Activated CD4-positive, alpha-beta T cell treated with anti-CD3 and anti-CD28 coated beads, Interleukin-2, amount 10 ng/mL, durations not matched to agents 7 days and 5 days (primary cell): Measurements from ENCODE around the gene CDH26. TPM values are rescaled to one million over a fixed set of nuclear protein-coding genes. Genes with fewer than 3 reads are reported as not detected.

Experiments
- CTCF ChIA-PET: fragments of 350-600 bp; sonication (Branson Sonifier 250); formaldehyde crosslinking; loops from one replicate; lab custom pipeline; 2021; ENCODE audit warnings: antibody characterized with exemption; lab: Charles Lee
- POLR2A ChIA-PET: fragments of 350-600 bp; sonication (Branson Sonifier 250); formaldehyde crosslinking; loops from one replicate; lab custom pipeline; 2021; ENCODE audit warnings: antibody characterized with exemption; lab: Charles Lee
- DNase-seq: peaks from one replicate; pipeline ENCODE4 v3.0.0-alpha.2; 2020
- H3K27ac Mint-ChIP-seq: one replicate; pipeline ENCODE4 v1.8.0; 2021; ENCODE audit warnings: mild to moderate bottlenecking, moderate library complexity, mixed read lengths
- H3K27me3 Mint-ChIP-seq: one replicate; pipeline ENCODE4 v1.8.0; 2021; ENCODE audit warnings: mixed read lengths
- H3K36me3 Mint-ChIP-seq: one replicate; pipeline ENCODE4 v1.8.0; 2021; ENCODE audit warnings: low read depth, mixed read lengths
- H3K4me1 Mint-ChIP-seq: one replicate; pipeline ENCODE4 v1.8.0; 2021; ENCODE audit warnings: mixed read lengths
- H3K4me3 Mint-ChIP-seq: one replicate; pipeline ENCODE4 v1.8.0; 2021; ENCODE audit warnings: mild to moderate bottlenecking, moderate library complexity, mixed read lengths
- H3K9me3 Mint-ChIP-seq: one replicate; pipeline ENCODE4 v1.8.0; 2021; ENCODE audit warnings: mixed read lengths
- total RNA-seq, 2 experiments: library from RNA; stranded (reverse); gene quantifications; one replicate each; pipeline ENCODE4 v1.2.3, GENCODE V29; 2021

Gene CDH26
- total RNA-seq, 2 experiments from 2014 or later, result 0.40 to 0.47 TPM

DNA sequence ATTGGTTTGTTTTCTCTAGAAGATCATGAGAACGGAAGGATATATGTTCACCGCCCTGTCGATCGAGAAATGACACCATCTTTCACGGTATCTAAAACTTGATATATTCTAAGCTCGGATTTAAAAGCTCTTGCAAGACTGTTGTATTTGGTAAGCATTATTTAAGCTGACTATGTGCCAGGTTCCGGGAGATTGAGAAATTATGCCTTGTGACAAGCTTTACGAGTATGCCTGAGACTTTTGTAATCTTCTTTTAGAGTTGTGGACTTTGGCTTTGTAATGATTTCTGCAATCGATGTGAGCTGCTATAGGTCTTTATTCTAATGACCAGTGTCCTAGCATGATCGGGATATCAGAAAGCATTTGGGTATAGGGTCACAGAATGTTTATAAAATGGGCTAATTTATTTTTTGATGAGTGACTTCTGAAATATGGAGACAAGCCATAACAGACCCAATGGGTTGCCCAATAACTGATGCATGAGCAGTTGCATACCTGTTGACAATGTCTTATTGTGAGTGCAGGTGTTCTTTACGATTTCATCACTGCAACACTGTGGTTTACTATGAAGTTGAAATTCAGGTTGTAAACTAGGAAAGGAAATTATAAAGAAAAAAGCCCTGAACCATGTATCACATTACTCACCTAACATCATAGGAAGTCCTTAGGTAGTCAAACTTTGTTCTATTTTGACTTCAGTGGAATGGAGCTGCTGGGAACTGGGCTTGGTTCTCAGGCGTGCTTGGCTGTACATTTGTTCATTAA is 14.0 kb downstream of the CDH26 start:
- no peaks in the 10 kb centered on the region for H3K27me3 Mint-ChIP-seq
- DNase-seq, result no peak
- ChIA-PET CTCF (no interaction called here), POLR2A (no interaction called here)
- H3K4me3 Mint-ChIP-seq, result no peak overlapping the region
- H3K4me1 Mint-ChIP-seq, result no peaks in the 10 kb centered on the region
- no peaks in the 10 kb centered on the region for H3K36me3 Mint-ChIP-seq
- H3K27ac Mint-ChIP-seq, result no peak overlapping the region
- no peaks in the 10 kb centered on the region for H3K9me3 Mint-ChIP-seq

DNA sequence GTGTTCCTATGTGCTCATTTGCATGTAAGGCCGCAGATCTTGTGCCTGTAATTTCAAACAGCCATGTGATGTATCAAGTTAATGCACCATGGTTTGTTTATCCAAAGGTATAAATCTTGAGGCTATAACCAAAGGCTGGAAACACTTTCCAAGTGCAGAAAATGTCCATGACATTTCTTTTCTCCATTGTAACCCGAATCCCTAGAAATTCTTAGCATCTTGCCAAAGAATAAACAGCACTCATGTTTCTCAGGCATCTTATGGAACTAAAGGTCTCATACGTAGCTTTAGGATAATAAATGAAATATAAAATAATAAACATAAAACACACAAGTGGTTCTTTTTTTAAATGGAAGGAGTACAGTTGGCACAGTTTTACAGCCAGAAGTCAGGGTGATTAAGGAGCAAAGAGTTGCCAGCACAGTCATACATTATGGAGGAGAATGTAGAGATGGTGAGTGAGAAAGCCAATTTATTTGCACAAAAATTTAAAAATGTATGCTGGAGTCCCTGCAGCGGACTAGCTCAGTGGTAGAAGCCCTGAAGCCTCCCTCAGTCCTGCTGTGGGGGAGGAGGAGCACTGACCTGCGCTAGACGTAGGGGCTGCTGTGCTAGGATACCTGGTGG is 18.0 kb downstream of the CDH26 start:
- Mint-ChIP-seq H3K9me3 (no peaks in the 10 kb centered on the region), H3K36me3 (no peaks in the 10 kb centered on the region), H3K4me3 (no peak overlapping the region), H3K27ac (no peak overlapping the region), H3K27me3 (no peaks in the 10 kb centered on the region), H3K4me1 (no peaks in the 10 kb centered on the region)
- ChIA-PET POLR2A (no interaction called here), CTCF (no interaction called here)
- DNase-seq, result no peak

DNA sequence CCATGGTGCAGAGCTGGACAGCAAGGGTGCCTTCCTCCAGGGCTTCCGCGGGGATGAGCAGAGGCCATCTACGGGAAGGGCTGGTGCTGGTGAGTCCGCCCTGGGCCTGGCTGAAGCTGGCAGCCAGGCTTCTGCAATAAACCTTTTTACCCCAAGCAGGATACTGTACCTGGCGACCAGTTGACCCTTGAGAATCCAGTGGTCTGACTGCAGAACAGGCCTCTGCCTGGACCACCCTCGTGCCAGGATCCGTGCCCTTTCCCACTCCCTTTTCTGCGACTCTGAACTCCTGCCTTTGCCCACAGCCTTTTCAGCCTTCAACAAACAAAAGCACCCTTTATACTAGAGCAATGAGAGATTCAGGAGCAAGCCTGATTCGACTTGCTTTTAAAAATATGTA is 18.9 kb downstream of the CDH26 start:
- Mint-ChIP-seq H3K27ac (no peak overlapping the region), H3K36me3 (no peaks in the 10 kb centered on the region), H3K4me1 (no peaks in the 10 kb centered on the region), H3K9me3 (no peaks in the 10 kb centered on the region), H3K4me3 (no peak overlapping the region), H3K27me3 (no peaks in the 10 kb centered on the region)
- DNase-seq, result no peak
- ChIA-PET CTCF (no interaction called here), POLR2A (no interaction called here)

DNA sequence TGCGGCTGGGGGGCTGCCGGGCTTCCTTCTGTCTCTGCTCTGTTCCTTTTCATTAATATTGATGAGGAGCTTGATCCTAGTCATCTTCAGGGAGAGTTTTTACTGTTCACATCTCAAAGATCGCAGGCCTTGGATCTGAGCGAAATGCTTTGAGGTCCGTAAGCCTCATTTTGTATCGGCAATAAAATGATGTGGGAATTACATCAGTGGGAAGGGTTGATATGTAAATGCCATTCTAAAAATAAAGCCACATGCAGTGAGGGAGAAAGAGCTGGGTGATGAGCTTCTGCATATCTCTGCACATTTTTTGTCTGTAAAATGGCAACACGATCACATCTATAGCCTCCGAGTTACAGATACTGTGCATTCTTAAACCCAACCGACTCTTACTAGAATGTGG is 24.9 kb downstream of the CDH26 start:
- no peak overlapping the region for H3K27ac Mint-ChIP-seq
- no peaks in the 10 kb centered on the region for H3K4me1 Mint-ChIP-seq
- ChIA-PET POLR2A (no interaction called here), CTCF (no interaction called here)
- no peak overlapping the region for H3K4me3 Mint-ChIP-seq
- H3K9me3 Mint-ChIP-seq, result no peaks in the 10 kb centered on the region
- no peaks in the 10 kb centered on the region for H3K27me3 Mint-ChIP-seq
- H3K36me3 Mint-ChIP-seq, result no peaks in the 10 kb centered on the region
- no peak for DNase-seq

DNA sequence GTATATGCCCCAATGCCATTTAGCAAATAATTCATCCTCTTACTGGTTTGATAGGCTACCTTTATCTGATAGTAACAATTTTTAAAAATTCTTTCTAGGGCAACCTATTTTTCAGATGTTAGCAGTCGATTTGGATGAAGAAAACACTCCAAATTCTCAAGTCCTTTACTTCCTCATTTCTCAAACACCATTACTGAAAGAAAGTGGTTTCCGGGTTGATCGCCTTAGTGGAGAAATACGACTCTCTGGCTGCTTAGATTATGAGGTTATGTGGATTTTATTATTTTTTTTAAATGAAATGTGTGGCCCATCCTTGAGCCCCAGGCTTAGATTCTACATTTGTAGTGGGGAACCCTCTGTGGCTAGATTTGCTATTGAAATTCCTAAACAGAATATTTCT is 26.3 kb downstream of the CDH26 start:
- Mint-ChIP-seq H3K27me3 (no peaks in the 10 kb centered on the region), H3K9me3 (no peaks in the 10 kb centered on the region), H3K27ac (no peak overlapping the region), H3K36me3 (no peaks in the 10 kb centered on the region), H3K4me1 (no peaks in the 10 kb centered on the region), H3K4me3 (no peak overlapping the region)
- POLR2A ChIA-PET, result no interaction called here
- CTCF ChIA-PET, result no interaction called here
- DNase-seq, result no peak

DNA sequence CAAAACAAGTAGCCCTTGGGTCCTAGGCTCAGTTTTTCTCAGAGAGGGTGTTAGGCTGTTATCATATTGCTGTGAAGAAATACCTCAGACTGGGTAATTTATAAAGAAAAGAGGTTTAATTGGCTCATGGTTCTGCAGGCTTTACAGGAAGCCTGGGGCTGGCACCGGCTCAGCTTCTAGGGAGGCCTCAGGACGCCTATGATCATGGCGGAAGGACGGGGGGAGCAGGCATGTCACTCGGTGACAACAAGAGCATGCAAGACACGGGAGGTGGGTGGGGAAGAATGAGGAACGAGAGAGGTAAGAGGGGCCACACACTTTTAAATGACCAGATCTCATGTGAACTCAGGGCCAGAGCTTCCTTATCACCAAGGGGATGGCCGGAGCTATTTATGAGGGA is 26.9 kb downstream of the CDH26 start:
- DNase-seq, result no peak
- ChIA-PET CTCF (no interaction called here), POLR2A (no interaction called here)
- H3K36me3 Mint-ChIP-seq, result no peaks in the 10 kb centered on the region
- no peaks in the 10 kb centered on the region for H3K4me1 Mint-ChIP-seq
- H3K27me3 Mint-ChIP-seq, result no peaks in the 10 kb centered on the region
- no peak overlapping the region for H3K27ac Mint-ChIP-seq
- H3K9me3 Mint-ChIP-seq, result no peaks in the 10 kb centered on the region
- H3K4me3 Mint-ChIP-seq, result no peak overlapping the region

DNA sequence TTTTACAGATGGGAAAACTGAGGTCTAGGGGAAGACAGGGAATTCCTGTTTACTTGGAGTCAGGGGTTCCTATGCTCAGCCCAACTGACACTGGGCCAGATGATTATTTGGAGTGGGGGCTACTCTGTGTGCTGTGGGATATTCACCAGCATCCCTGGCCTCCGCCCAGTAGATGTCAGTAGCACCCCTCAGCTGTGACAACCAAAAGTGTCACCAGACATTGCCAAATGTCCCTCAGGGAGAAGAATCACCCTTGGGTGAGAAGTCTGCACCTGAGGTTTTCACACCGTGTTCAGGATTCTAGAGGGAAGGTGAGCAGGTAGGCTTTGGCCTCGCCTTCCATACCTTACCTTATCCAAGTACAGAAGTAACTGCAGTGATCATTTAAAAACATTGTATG is 27.6 kb downstream of the CDH26 start:
- Mint-ChIP-seq H3K4me3 (no peak overlapping the region), H3K36me3 (no peaks in the 10 kb centered on the region), H3K4me1 (no peaks in the 10 kb centered on the region), H3K9me3 (no peaks in the 10 kb centered on the region), H3K27me3 (no peaks in the 10 kb centered on the region), H3K27ac (no peak overlapping the region)
- CTCF ChIA-PET, result no interaction called here
- peak; percentile 12 for DNase-seq
- POLR2A ChIA-PET, result no interaction called here

DNA sequence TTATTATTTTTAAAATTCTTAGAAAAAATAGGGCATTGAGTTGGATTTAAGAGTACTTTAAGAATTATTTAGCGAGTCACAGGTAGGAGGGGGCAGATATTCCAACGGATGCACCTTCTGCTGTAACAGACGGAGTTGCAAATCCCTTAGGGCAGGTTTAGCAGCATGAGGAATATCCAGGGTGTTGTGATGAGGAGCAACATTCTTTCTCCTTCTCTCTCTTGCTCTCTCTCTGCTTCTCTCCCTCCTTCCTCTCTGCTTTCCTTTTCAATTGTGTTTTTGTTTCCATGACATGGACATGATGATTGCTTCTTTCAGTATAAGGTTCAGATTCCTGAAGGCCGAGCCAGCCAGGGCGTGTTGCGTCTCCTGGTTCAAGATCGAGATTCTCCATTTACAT is 28.9 kb downstream of the CDH26 start:
- no peak overlapping the region for H3K27ac Mint-ChIP-seq
- no peak for DNase-seq
- no peaks in the 10 kb centered on the region for H3K4me1 Mint-ChIP-seq
- no peaks in the 10 kb centered on the region for H3K9me3 Mint-ChIP-seq
- ChIA-PET CTCF (interaction anchor here (1.3 kb wide), 1 partner anchor 278 kb away, joined by 3 read pairs; no protein-coding TSS in a partner anchor), POLR2A (no interaction called here)
- no peak overlapping the region for H3K4me3 Mint-ChIP-seq
- H3K27me3 Mint-ChIP-seq, result no peaks in the 10 kb centered on the region
- H3K36me3 Mint-ChIP-seq, result no peaks in the 10 kb centered on the region

DNA sequence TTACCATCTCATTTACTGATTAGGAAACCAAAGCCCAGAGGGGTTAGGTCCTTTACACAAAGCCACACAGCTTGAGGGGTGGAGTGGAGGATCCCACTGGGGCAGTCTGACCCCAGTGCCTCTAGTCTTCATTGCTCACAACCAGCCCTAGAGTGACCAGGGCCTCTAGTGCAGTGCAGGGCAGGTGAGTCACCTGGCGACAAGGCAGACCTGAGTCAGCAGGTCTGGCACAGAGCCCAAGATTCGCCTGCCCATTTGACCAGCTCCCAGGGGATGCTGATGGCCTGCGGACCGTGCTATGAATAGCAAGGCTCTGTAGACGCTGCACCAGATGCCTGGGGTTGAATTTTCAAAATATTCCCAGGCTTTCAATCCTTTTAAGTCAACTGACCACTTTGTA is 29.9 kb downstream of the CDH26 start:
- H3K27ac Mint-ChIP-seq, result no peak overlapping the region
- ChIA-PET CTCF (no interaction called here), POLR2A (no interaction called here)
- no peaks in the 10 kb centered on the region for H3K9me3 Mint-ChIP-seq
- no peaks in the 10 kb centered on the region for H3K4me1 Mint-ChIP-seq
- no peaks in the 10 kb centered on the region for H3K36me3 Mint-ChIP-seq
- no peak for DNase-seq
- H3K4me3 Mint-ChIP-seq, result no peak overlapping the region
- H3K27me3 Mint-ChIP-seq, result no peaks in the 10 kb centered on the region

DNA sequence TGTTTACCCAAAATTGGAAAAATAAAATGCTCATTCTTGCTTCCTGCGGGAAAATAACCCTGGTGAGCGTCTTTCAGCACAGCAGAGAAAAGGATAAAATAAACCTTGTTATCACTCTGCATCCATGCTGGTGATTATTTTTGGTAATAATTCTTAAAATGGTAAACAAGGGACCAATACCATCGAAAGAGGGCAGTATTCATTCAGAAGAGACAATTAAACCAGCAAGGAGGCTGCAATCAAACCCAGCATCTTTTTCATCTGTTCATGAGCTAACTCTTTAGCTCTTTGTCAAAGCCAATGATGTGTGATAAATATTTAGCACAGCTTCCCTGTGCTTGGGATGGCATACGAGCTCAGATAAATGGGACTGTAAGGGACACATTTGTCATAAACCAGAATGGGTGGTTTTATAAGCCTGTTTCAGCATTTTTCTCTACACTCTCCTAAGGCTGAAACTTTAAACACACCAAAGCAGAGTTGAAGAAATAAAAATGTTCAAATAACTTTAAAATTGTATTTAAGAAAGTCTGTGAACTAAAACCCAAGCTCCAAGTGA is 34.4 kb downstream of the CDH26 start:
- Mint-ChIP-seq H3K9me3 (no peaks in the 10 kb centered on the region), H3K36me3 (no peaks in the 10 kb centered on the region), H3K4me3 (no peak overlapping the region), H3K27ac (no peak overlapping the region), H3K27me3 (no peaks in the 10 kb centered on the region), H3K4me1 (peaks cover 2% of the 10 kb centered on the region)
- DNase-seq, result no peak
- POLR2A ChIA-PET, result no interaction called here
- CTCF ChIA-PET, result no interaction called here

DNA sequence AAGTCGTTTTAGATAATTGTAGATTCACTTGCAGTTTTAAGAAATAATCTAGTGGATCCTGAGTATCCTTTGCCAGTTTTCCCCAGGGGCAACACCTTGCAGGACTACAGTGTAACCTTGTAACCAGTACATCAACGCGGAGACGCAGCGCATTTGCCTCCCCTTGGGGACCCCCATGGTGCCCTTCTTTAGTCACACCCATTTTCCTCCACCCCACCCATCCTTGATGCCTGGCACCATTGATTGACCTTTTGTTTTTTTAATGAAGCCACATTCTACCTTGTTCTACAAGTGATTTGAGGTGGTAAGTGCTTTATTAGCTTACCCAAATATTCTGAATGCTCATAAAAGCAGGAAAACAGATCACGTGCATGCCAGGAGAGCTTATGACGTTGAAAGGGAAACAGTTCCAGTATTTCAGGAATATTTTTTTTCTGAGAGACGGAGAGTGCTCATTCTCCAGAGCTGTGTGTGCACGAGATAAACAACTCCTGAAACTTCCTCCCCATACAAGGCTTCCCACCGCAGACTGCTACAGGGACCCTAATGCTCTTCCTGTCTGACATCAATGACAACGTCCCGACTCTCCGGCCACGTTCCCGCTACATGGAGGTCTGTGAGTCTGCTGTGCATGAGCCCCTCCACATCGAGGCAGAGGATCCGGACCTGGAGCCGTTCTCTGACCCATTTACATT is 35.7 kb downstream of the CDH26 start:
- DNase-seq, result no peak
- H3K4me1 Mint-ChIP-seq, result peaks cover 2% of the 10 kb centered on the region
- ChIA-PET CTCF (interaction anchor here (0.6 kb wide), 1 partner anchor 1225 kb away, joined by 3 read pairs; no protein-coding TSS in a partner anchor), POLR2A (no interaction called here)
- no peaks in the 10 kb centered on the region for H3K27me3 Mint-ChIP-seq
- no peak overlapping the region for H3K27ac Mint-ChIP-seq
- no peaks in the 10 kb centered on the region for H3K36me3 Mint-ChIP-seq
- H3K9me3 Mint-ChIP-seq, result no peaks in the 10 kb centered on the region
- no peak overlapping the region for H3K4me3 Mint-ChIP-seq

DNA sequence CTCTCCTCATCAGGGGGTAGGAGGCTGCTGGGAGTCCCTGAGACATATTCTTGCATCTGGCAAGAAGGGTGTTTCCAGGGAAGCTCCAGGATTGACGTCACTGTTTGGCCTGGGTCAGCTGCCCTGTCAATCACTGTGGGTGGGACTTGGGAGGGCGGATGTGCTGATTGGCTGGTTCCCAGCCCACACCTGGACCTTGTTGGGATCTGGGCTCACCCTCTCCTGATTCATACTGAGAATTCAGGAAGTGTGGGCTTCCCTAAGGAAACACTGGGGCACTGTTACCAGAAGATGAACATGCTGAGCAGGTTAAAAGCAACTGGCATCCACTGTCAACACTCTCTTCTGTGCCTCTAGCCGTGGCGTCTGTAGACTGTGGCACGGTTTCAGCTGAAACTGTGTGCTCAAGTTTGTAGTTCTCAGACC is 36.5 kb downstream of the CDH26 start:
- Mint-ChIP-seq H3K4me1 (peaks cover 2% of the 10 kb centered on the region), H3K27ac (no peak overlapping the region), H3K4me3 (no peak overlapping the region), H3K9me3 (no peaks in the 10 kb centered on the region), H3K27me3 (no peaks in the 10 kb centered on the region), H3K36me3 (no peaks in the 10 kb centered on the region)
- no peak for DNase-seq
- ChIA-PET POLR2A (no interaction called here), CTCF (no interaction called here)

DNA sequence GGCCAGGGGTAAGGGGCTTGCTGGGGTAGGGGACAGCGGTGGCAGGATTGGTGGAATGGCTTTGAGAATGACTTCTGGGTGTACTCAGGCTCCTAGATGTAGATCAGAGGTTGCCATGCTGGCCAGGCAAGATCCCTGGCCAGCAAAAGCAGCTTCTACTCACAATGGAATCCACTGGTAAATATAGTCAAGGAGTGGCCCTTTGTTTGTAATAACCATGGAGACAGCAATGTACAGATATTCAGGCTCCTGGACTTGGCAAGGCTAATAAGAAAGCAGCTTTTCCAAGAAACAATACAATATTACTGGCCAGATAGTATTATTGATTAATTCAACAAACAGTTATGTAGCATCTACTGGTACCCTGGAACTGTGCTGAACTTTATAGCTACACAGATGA is 37.9 kb downstream of the CDH26 start:
- DNase-seq, result no peak
- Mint-ChIP-seq H3K4me1 (peaks cover 2% of the 10 kb centered on the region), H3K27me3 (no peaks in the 10 kb centered on the region), H3K36me3 (no peaks in the 10 kb centered on the region), H3K9me3 (no peaks in the 10 kb centered on the region), H3K27ac (no peak overlapping the region), H3K4me3 (no peak overlapping the region)
- ChIA-PET CTCF (no interaction called here), POLR2A (no interaction called here)
